RWPE2 (cell line): ENCODE measurements around the gene SUCLG2.

Experiments
- ATAC-seq: fragments of 200-7000 bp; cut with Tn5 transposase; 3 replicates; pipeline ENCODE4 v1.9.1; 2021; ENCODE audit warnings: low read depth
- DNase-seq: peaks from one replicate; pipeline ENCODE4 v3.0.0-alpha.2; 2020; ENCODE audit warnings: low spot score
- H3K27ac ChIP-seq: fragments of 450-650 bp; 2 replicates; pipeline ENCODE4 v1.5.1; 2017; ENCODE audit warnings: mild to moderate bottlenecking; ENCODE audit not compliant: poor library complexity, severe bottlenecking
- H3K27me3 ChIP-seq: fragments of 250-450 bp; sonication (Bioruptor Pico); 2 replicates; pipeline ENCODE4 v1.5.1; 2021; ENCODE audit warnings: mild to moderate bottlenecking, moderate library complexity; ENCODE audit not compliant: insufficient read depth, poor library complexity, severe bottlenecking
- H3K36me3 ChIP-seq: fragments of 250-450 bp; sonication (Bioruptor Pico); 2 replicates; pipeline ENCODE4 v1.5.1; 2020; ENCODE audit warnings: low read depth, mild to moderate bottlenecking, moderate library complexity
- H3K4me1 ChIP-seq: fragments of 250-450 bp; sonication (Bioruptor Pico); 2 replicates; pipeline ENCODE4 v1.5.1; 2021; ENCODE audit warnings: mild to moderate bottlenecking, moderate library complexity; ENCODE audit not compliant: insufficient read depth, poor library complexity, severe bottlenecking
- H3K4me3 ChIP-seq: fragments of 250-450 bp; sonication (Bioruptor Pico); 2 replicates; pipeline ENCODE4 v1.5.1; 2021; ENCODE audit warnings: mild to moderate bottlenecking, moderate library complexity; ENCODE audit not compliant: severe bottlenecking
- H3K9me3 ChIP-seq: fragments of 250-450 bp; sonication (Bioruptor Pico); 2 replicates; pipeline ENCODE4 v1.5.1; 2021; ENCODE audit warnings: mild to moderate bottlenecking, moderate library complexity; ENCODE audit not compliant: severe bottlenecking
- TF ChIP-seq, protein P1 (sequence below): fragments of 450-650 bp; IDR thresholded peaks from one replicate; pipeline ENCODE4 v1.5.1; 2017; ENCODE audit warnings: mild to moderate bottlenecking, moderate library complexity; ENCODE audit not compliant: poor library complexity, severe bottlenecking

The SUCLG2 gene

DNA sequence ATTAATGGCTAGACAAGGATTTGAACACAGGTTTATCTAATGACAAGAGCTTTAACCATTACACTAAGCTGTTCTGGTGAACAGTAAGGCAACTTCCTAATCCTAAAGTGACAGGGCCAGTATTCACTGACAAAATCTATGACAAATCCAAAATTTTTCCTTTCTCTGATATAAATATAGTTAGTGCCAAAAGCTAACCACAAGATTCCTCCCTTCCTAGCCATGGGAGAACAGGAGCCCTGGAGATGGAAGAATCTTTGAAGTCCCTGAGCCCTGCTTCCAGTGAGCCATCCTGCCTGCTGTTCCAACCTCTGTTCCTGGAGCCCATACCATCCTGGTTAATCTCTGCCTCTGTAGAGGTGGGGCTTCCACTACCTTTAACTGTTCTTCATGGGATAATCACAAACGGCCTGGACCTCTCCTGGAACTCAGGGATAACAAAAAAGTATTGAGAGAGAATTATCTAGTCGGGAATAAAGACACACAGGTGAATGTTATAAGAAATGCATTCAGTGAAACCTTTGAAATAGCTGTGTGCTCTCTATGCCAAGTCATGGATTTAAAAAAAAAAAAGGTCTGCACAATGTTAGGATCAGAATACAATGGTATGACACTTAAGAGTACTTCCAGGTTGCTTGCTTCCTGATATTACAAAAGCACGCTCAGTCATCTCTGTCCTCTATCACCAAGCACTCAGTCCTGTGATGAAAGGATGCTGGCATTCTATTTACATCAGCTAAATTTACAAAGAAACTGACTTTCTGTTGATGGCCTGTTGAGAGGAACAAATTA lies 235.8 kb downstream of the SUCLG2 start:
- no peak for DNase-seq
- TF ChIP-seq, protein P1, sequence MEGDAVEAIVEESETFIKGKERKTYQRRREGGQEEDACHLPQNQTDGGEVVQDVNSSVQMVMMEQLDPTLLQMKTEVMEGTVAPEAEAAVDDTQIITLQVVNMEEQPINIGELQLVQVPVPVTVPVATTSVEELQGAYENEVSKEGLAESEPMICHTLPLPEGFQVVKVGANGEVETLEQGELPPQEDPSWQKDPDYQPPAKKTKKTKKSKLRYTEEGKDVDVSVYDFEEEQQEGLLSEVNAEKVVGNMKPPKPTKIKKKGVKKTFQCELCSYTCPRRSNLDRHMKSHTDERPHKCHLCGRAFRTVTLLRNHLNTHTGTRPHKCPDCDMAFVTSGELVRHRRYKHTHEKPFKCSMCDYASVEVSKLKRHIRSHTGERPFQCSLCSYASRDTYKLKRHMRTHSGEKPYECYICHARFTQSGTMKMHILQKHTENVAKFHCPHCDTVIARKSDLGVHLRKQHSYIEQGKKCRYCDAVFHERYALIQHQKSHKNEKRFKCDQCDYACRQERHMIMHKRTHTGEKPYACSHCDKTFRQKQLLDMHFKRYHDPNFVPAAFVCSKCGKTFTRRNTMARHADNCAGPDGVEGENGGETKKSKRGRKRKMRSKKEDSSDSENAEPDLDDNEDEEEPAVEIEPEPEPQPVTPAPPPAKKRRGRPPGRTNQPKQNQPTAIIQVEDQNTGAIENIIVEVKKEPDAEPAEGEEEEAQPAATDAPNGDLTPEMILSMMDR = no peak
- Histone ChIP-seq H3K27ac (no peak overlapping the region), H3K36me3 (no peaks in the 10 kb centered on the region), H3K27me3 (no peaks in the 10 kb centered on the region), H3K4me1 (no peaks in the 10 kb centered on the region), H3K9me3 (no peaks in the 10 kb centered on the region), H3K4me3 (no peak overlapping the region)
- no peak for ATAC-seq

DNA sequence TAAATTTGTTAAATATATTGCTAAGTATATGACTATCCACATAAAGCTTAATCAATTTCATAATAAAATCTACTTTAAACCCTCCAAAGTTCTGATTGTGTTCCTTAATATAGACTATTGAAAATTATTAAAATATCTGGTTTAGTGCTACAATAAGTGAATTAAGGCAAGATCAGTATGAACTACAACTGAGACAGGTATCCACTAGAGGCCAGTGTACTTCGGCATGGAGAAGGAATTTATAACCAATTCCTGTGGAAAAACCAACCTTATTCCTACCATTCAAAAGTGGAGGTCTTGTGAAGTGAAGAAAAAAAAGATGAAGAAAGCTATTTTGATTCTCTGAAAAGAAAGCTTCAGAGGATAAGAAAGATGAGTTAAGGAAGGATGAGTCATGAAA lies 237.7 kb downstream of the SUCLG2 start:
- TF ChIP-seq, protein P1 = peak; percentile 30
- DNase-seq (no peak), ATAC-seq (no peak)
- no peak overlapping the region for H3K27ac ChIP-seq
- no peaks in the 10 kb centered on the region for H3K27me3 ChIP-seq
- no peaks in the 10 kb centered on the region for H3K9me3 ChIP-seq
- H3K4me3 ChIP-seq = no peak overlapping the region
- H3K4me1 ChIP-seq = no peaks in the 10 kb centered on the region
- no peaks in the 10 kb centered on the region for H3K36me3 ChIP-seq

DNA sequence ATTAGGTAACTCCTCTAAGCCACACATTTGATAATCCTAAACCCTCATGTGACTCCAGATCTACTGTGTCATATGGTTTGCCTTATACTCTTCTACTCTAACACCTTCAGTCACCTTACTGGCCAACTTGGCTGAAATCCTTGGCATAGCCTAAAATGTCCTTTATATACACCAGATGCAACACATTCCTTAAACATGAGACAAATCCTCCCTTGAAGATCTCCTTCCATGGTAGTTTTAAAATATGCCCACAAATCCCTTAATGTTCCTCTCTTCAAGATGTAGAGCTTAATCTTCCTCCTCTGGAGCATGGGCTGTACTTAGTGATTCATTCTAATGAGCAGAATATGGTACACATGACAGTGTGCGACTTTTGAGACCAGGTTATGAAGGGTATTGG lies 238.9 kb downstream of the SUCLG2 start:
- no peaks in the 10 kb centered on the region for H3K4me1 ChIP-seq
- no peak overlapping the region for H3K27ac ChIP-seq
- no peak overlapping the region for H3K4me3 ChIP-seq
- H3K27me3 ChIP-seq = no peaks in the 10 kb centered on the region
- H3K36me3 ChIP-seq = no peaks in the 10 kb centered on the region
- DNase-seq (no peak), ATAC-seq (no peak)
- TF ChIP-seq, protein P1 = no peak
- no peaks in the 10 kb centered on the region for H3K9me3 ChIP-seq

GRCh38 chr3:67414740-67415139 lies 239.7 kb downstream of the SUCLG2 start:
- H3K36me3 ChIP-seq = no peaks in the 10 kb centered on the region
- ATAC-seq = no peak
- no peak overlapping the region for H3K27ac ChIP-seq
- H3K9me3 ChIP-seq = no peaks in the 10 kb centered on the region
- TF ChIP-seq, protein P1 = no peak
- no peaks in the 10 kb centered on the region for H3K4me1 ChIP-seq
- no peaks in the 10 kb centered on the region for H3K27me3 ChIP-seq
- no peak overlapping the region for H3K4me3 ChIP-seq
- DNase-seq = no peak

- no peak for DNase-seq
- Histone ChIP-seq H3K4me3 (no peak overlapping the region), H3K9me3 (no peaks in the 10 kb centered on the region), H3K36me3 (peaks cover 5% of the 10 kb centered on the region), H3K27ac (no peak overlapping the region), H3K4me1 (no peaks in the 10 kb centered on the region), H3K27me3 (no peaks in the 10 kb centered on the region)
- TF ChIP-seq, protein P1 = no peak
- ATAC-seq = no peak
Observed at GRCh38 chr3:67405193-67405592, 249.2 kb downstream of the SUCLG2 start.
